WTC11 (cell line): Measurements from ENCODE around the gene PXT1. TPM values are rescaled to one million over a fixed set of nuclear protein-coding genes. Genes with fewer than 3 reads are reported as not detected.

Experiments
- ATAC-seq: fragments of 200-7000 bp; cut with Tn5 transposase; 2 replicates; pipeline ENCODE4 v1.10.0; 2021; ENCODE audit warnings: mild to moderate bottlenecking, moderate library complexity
- CTCF ChIA-PET: fragments of 300-600 bp; sonication (Branson Sonifier 250); formaldehyde crosslinking; loops from one replicate; lab custom pipeline; 2021; ENCODE audit warnings: antibody characterized with exemption; lab: Charles Lee
- POLR2A ChIA-PET: fragments of 350-600 bp; sonication (Branson Sonifier 250); formaldehyde crosslinking; loops from one replicate; lab custom pipeline; 2021; ENCODE audit warnings: antibody characterized with exemption; lab: Charles Lee
- DNase-seq: peaks from one replicate; pipeline ENCODE4 v3.0.0; 2021; ENCODE audit warnings: low spot score
- H3K27ac Mint-ChIP-seq: 2 replicates; pipeline ENCODE4 v1.8.0; 2021; ENCODE audit warnings: mixed read lengths
- H3K27me3 Mint-ChIP-seq: 2 replicates; pipeline ENCODE4 v1.8.0; 2021; ENCODE audit warnings: low read depth, mild to moderate bottlenecking, moderate library complexity, mixed read lengths
- H3K36me3 Mint-ChIP-seq: 2 replicates; pipeline ENCODE4 v1.8.0; 2021; ENCODE audit warnings: mixed read lengths
- H3K4me1 Mint-ChIP-seq: 2 replicates; pipeline ENCODE4 v1.8.0; 2022; ENCODE audit warnings: mixed read lengths
- H3K4me3 Mint-ChIP-seq: 2 replicates; pipeline ENCODE4 v1.8.0; 2021; ENCODE audit warnings: mild to moderate bottlenecking, moderate library complexity, mixed read lengths
- H3K9me3 Mint-ChIP-seq: 2 replicates; pipeline ENCODE4 v1.8.0; 2021; ENCODE audit warnings: mixed read lengths
- ATF1 ChIP-seq: sonication (generic); formaldehyde crosslinking; IDR thresholded peaks from 2 replicates; pipeline ENCODE4 v1.8.1; 2023; ENCODE audit warnings: mild to moderate bottlenecking, moderate library complexity, missing genetic modification reagents
- FOXK1 ChIP-seq: sonication (generic); formaldehyde crosslinking; IDR thresholded peaks from 2 replicates; pipeline ENCODE4 v1.8.0; 2022; ENCODE audit warnings: mild to moderate bottlenecking, moderate library complexity, missing genetic modification reagents
- GRHL2 ChIP-seq: fragments of 250-450 bp; sonication (Bioruptor Pico); IDR thresholded peaks from 2 replicates; pipeline ENCODE4 v1.8.0; 2022; ENCODE audit warnings: mild to moderate bottlenecking, moderate library complexity; ENCODE audit not compliant: insufficient replicate concordance, severe bottlenecking
- GTF2I ChIP-seq: fragments of 250-450 bp; sonication (Bioruptor Pico); conservative IDR thresholded peaks from 2 replicates; pipeline ENCODE4 v1.4.0; 2021; ENCODE audit warnings: mild to moderate bottlenecking
- MXD4 ChIP-seq: fragments of 250-450 bp; sonication (Bioruptor Pico); IDR thresholded peaks from 2 replicates; pipeline ENCODE4 v1.8.0; 2021; ENCODE audit warnings: mild to moderate bottlenecking, moderate library complexity, borderline replicate concordance
- MYBL2 ChIP-seq: sonication (generic); formaldehyde crosslinking; IDR thresholded peaks from 2 replicates; pipeline ENCODE4 v1.8.1; 2023; ENCODE audit warnings: mild to moderate bottlenecking, moderate library complexity, missing genetic modification reagents
- SOX15 ChIP-seq: fragments of 250-450 bp; sonication (Bioruptor Pico); IDR thresholded peaks from 2 replicates; pipeline ENCODE4 v1.9.0; 2021; ENCODE audit warnings: mild to moderate bottlenecking
- TCF7 ChIP-seq: sonication (generic); formaldehyde crosslinking; IDR thresholded peaks from 2 replicates; pipeline ENCODE4 v1.8.0; 2022; ENCODE audit warnings: mild to moderate bottlenecking, low read depth, missing genetic modification reagents, moderate library complexity
- TP53 ChIP-seq: sonication (generic); formaldehyde crosslinking; IDR thresholded peaks from 2 replicates; pipeline ENCODE4 v1.8.1; 2023; ENCODE audit warnings: mild to moderate bottlenecking, missing genetic modification reagents
- ZBTB21 ChIP-seq: sonication (generic); formaldehyde crosslinking; IDR thresholded peaks from 2 replicates; pipeline ENCODE4 v1.8.1; 2023; ENCODE audit warnings: mild to moderate bottlenecking, missing genetic modification reagents, borderline replicate concordance
- total RNA-seq: library from RNA; stranded (reverse); gene quantifications from 3 replicates; pipeline ENCODE4 v1.2.3, GENCODE V29; 2021
- TF ChIP-seq, protein P1 (sequence below): sonication (generic); formaldehyde crosslinking; IDR thresholded peaks from 2 replicates; pipeline ENCODE4 v1.8.0; 2022; ENCODE audit warnings: mild to moderate bottlenecking, missing genetic modification reagents
- TF ChIP-seq, protein P2 (sequence below): sonication (generic); formaldehyde crosslinking; IDR thresholded peaks from 2 replicates; pipeline ENCODE4 v1.8.1; 2022; ENCODE audit warnings: missing genetic modification reagents, borderline replicate concordance
- TF ChIP-seq, protein P3 (sequence below): sonication (generic); formaldehyde crosslinking; IDR thresholded peaks from 2 replicates; pipeline ENCODE4 v1.8.1; 2023; ENCODE audit warnings: mild to moderate bottlenecking, missing genetic modification reagents, moderate library complexity
- TF ChIP-seq, protein P4 (sequence below): sonication (generic); formaldehyde crosslinking; IDR thresholded peaks from 2 replicates; pipeline ENCODE4 v1.8.0; 2023; ENCODE audit warnings: missing genetic modification reagents
- TF ChIP-seq, protein P5 (sequence below): sonication (generic); formaldehyde crosslinking; IDR thresholded peaks from 2 replicates; pipeline ENCODE4 v1.8.0; 2022; ENCODE audit warnings: mild to moderate bottlenecking, missing genetic modification reagents
- TF ChIP-seq, protein P6 (sequence below): sonication (generic); formaldehyde crosslinking; IDR thresholded peaks from 2 replicates; pipeline ENCODE4 v1.8.0; 2022; ENCODE audit warnings: mild to moderate bottlenecking, missing genetic modification reagents
- TF ChIP-seq, protein P7 (sequence below): sonication (generic); formaldehyde crosslinking; IDR thresholded peaks from 2 replicates; pipeline ENCODE4 v1.8.1; 2023; ENCODE audit warnings: mild to moderate bottlenecking, missing genetic modification reagents, borderline replicate concordance
- TF ChIP-seq, protein P8 (sequence below): fragments of 250-450 bp; sonication (Bioruptor Pico); IDR thresholded peaks from 2 replicates; pipeline ENCODE4 v1.9.0; 2021; ENCODE audit warnings: mild to moderate bottlenecking
- TF ChIP-seq, protein P9 (sequence below): sonication (generic); formaldehyde crosslinking; IDR thresholded peaks from 2 replicates; pipeline ENCODE4 v1.8.1; 2022; ENCODE audit warnings: low read depth, mild to moderate bottlenecking, moderate library complexity, missing genetic modification reagents, borderline replicate concordance
- TF ChIP-seq, protein P10 (sequence below): sonication (generic); formaldehyde crosslinking; IDR thresholded peaks from 2 replicates; pipeline ENCODE4 v1.8.0; 2022; ENCODE audit warnings: mild to moderate bottlenecking, missing genetic modification reagents

PXT1 gene
- total RNA-seq, 1 experiment from 2014 or later = 0.15 TPM

DNA sequence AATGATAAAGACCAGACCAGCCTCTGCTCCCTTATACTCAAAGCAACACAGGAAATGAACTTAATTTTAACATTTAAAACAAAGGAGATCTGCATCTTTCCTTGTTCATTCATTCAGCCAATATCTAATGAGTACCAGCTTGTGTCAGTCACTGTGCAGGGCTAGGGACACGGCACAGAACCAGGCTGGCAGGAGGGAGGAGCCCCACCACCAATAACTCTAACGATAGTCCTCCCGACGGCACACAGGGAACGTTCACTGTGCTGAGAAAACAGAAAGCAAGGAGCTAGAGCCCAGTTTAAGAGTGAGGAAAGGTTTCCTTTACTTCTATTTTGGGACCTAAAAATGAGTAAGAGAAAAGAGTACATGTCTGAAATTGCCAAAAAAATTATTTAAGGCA, 65.1 kb downstream of the PXT1 start:
- TF ChIP-seq, protein P1, sequence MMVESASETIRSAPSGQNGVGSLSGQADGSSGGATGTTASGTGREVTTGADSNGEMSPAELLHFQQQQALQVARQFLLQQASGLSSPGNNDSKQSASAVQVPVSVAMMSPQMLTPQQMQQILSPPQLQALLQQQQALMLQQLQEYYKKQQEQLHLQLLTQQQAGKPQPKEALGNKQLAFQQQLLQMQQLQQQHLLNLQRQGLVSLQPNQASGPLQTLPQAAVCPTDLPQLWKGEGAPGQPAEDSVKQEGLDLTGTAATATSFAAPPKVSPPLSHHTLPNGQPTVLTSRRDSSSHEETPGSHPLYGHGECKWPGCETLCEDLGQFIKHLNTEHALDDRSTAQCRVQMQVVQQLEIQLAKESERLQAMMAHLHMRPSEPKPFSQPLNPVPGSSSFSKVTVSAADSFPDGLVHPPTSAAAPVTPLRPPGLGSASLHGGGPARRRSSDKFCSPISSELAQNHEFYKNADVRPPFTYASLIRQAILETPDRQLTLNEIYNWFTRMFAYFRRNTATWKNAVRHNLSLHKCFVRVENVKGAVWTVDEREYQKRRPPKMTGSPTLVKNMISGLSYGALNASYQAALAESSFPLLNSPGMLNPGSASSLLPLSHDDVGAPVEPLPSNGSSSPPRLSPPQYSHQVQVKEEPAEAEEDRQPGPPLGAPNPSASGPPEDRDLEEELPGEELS (CRISPR knock-in tag) = no peak
- TF ChIP-seq FOXK1 (CRISPR knock-in tag) = no peak
- no peak for TF ChIP-seq GRHL2 (CRISPR knock-in tag)
- TF ChIP-seq, protein P2, sequence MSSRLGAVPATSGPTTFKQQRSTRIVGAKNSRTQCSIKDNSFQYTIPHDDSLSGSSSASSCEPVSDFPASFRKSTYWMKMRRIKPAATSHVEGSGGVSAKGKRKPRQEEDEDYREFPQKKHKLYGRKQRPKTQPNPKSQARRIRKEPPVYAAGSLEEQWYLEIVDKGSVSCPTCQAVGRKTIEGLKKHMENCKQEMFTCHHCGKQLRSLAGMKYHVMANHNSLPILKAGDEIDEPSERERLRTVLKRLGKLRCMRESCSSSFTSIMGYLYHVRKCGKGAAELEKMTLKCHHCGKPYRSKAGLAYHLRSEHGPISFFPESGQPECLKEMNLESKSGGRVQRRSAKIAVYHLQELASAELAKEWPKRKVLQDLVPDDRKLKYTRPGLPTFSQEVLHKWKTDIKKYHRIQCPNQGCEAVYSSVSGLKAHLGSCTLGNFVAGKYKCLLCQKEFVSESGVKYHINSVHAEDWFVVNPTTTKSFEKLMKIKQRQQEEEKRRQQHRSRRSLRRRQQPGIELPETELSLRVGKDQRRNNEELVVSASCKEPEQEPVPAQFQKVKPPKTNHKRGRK (CRISPR knock-in tag) = no peak
- TF ChIP-seq, protein P3, sequence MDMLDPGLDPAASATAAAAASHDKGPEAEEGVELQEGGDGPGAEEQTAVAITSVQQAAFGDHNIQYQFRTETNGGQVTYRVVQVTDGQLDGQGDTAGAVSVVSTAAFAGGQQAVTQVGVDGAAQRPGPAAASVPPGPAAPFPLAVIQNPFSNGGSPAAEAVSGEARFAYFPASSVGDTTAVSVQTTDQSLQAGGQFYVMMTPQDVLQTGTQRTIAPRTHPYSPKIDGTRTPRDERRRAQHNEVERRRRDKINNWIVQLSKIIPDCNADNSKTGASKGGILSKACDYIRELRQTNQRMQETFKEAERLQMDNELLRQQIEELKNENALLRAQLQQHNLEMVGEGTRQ = no peak
- TF ChIP-seq ZBTB21 = no peak
- TF ChIP-seq, protein P4, sequence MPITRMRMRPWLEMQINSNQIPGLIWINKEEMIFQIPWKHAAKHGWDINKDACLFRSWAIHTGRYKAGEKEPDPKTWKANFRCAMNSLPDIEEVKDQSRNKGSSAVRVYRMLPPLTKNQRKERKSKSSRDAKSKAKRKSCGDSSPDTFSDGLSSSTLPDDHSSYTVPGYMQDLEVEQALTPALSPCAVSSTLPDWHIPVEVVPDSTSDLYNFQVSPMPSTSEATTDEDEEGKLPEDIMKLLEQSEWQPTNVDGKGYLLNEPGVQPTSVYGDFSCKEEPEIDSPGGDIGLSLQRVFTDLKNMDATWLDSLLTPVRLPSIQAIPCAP = no peak
- no peak for TF ChIP-seq MXD4
- no peak for TF ChIP-seq ATF1 (CRISPR knock-in tag)
- Mint-ChIP-seq H3K4me3 (no peak overlapping the region), H3K27ac (no peak overlapping the region; the same call in 1 of the 2 replicates), H3K9me3 (no peaks in the 10 kb centered on the region), H3K36me3 (no peaks in the 10 kb centered on the region), H3K4me1 (peaks cover 28% of the 10 kb centered on the region), H3K27me3 (no peaks in the 10 kb centered on the region)
- ChIA-PET CTCF (no interaction called here), POLR2A (interaction anchor here (0.6 kb wide), 1 partner anchor 9 kb away, joined by 4 read pairs; no protein-coding TSS in a partner anchor)
- no peak for DNase-seq
- ATAC-seq = no peak

DNA sequence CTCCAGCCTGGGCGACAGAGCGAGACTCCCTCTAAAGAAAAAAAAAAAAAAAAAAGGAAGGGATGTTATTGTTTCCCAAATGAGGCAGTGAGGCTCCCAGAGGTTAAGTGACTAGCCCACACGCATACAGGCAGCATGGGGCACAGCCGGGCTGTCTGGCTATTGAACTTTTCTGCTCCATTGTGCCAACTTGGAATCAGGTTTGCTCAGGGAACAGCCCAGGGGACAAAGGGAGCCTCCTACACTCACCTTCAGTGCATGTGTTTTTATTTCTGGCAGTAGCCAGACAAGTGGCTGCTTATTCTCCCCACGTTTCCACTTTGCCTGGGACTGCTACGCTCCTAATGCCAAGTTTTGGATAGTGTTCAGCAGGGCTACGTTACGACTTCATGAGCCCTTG, 65.9 kb downstream of the PXT1 start:
- no peaks in the 10 kb centered on the region for H3K9me3 Mint-ChIP-seq
- peaks cover 27% of the 10 kb centered on the region for H3K4me1 Mint-ChIP-seq
- TF ChIP-seq GTF2I (CRISPR knock-in tag) (no peak), MYBL2 (CRISPR knock-in tag) (no peak), TCF7 (no peak), TP53 (CRISPR knock-in tag) (no peak), SOX15 (CRISPR knock-in tag) (no peak)
- TF ChIP-seq, protein P5, sequence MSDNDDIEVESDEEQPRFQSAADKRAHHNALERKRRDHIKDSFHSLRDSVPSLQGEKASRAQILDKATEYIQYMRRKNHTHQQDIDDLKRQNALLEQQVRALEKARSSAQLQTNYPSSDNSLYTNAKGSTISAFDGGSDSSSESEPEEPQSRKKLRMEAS (CRISPR knock-in tag) = no peak
- TF ChIP-seq, protein P6, sequence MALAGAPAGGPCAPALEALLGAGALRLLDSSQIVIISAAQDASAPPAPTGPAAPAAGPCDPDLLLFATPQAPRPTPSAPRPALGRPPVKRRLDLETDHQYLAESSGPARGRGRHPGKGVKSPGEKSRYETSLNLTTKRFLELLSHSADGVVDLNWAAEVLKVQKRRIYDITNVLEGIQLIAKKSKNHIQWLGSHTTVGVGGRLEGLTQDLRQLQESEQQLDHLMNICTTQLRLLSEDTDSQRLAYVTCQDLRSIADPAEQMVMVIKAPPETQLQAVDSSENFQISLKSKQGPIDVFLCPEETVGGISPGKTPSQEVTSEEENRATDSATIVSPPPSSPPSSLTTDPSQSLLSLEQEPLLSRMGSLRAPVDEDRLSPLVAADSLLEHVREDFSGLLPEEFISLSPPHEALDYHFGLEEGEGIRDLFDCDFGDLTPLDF (CRISPR knock-in tag) = no peak
- TF ChIP-seq, protein P7, sequence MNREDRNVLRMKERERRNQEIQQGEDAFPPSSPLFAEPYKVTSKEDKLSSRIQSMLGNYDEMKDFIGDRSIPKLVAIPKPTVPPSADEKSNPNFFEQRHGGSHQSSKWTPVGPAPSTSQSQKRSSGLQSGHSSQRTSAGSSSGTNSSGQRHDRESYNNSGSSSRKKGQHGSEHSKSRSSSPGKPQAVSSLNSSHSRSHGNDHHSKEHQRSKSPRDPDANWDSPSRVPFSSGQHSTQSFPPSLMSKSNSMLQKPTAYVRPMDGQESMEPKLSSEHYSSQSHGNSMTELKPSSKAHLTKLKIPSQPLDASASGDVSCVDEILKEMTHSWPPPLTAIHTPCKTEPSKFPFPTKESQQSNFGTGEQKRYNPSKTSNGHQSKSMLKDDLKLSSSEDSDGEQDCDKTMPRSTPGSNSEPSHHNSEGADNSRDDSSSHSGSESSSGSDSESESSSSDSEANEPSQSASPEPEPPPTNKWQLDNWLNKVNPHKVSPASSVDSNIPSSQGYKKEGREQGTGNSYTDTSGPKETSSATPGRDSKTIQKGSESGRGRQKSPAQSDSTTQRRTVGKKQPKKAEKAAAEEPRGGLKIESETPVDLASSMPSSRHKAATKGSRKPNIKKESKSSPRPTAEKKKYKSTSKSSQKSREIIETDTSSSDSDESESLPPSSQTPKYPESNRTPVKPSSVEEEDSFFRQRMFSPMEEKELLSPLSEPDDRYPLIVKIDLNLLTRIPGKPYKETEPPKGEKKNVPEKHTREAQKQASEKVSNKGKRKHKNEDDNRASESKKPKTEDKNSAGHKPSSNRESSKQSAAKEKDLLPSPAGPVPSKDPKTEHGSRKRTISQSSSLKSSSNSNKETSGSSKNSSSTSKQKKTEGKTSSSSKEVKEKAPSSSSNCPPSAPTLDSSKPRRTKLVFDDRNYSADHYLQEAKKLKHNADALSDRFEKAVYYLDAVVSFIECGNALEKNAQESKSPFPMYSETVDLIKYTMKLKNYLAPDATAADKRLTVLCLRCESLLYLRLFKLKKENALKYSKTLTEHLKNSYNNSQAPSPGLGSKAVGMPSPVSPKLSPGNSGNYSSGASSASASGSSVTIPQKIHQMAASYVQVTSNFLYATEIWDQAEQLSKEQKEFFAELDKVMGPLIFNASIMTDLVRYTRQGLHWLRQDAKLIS (CRISPR knock-in tag) = no peak
- TF ChIP-seq, protein P8, sequence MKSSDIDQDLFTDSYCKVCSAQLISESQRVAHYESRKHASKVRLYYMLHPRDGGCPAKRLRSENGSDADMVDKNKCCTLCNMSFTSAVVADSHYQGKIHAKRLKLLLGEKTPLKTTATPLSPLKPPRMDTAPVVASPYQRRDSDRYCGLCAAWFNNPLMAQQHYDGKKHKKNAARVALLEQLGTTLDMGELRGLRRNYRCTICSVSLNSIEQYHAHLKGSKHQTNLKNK = no peak
- TF ChIP-seq, protein P9, sequence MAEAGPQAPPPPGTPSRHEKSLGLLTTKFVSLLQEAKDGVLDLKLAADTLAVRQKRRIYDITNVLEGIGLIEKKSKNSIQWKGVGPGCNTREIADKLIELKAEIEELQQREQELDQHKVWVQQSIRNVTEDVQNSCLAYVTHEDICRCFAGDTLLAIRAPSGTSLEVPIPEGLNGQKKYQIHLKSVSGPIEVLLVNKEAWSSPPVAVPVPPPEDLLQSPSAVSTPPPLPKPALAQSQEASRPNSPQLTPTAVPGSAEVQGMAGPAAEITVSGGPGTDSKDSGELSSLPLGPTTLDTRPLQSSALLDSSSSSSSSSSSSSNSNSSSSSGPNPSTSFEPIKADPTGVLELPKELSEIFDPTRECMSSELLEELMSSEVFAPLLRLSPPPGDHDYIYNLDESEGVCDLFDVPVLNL = no peak
- TF ChIP-seq, protein P10, sequence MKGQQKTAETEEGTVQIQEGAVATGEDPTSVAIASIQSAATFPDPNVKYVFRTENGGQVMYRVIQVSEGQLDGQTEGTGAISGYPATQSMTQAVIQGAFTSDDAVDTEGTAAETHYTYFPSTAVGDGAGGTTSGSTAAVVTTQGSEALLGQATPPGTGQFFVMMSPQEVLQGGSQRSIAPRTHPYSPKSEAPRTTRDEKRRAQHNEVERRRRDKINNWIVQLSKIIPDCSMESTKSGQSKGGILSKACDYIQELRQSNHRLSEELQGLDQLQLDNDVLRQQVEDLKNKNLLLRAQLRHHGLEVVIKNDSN (CRISPR knock-in tag) = no peak
- no peak overlapping the region for H3K4me3 Mint-ChIP-seq
- ATAC-seq (peak; percentile 62), DNase-seq (no peak)
- no peaks in the 10 kb centered on the region for H3K36me3 Mint-ChIP-seq
- ChIA-PET CTCF (no interaction called here), POLR2A (no interaction called here)
- no peaks in the 10 kb centered on the region for H3K27me3 Mint-ChIP-seq
- H3K27ac Mint-ChIP-seq = no peak overlapping the region
